Activated CD4-positive, alpha-beta memory T cell treated with anti-CD3 and anti-CD28 coated beads for 36 hours (primary cell): Measurements from ENCODE around the gene PTPN6. TPM values are rescaled to one million over a fixed set of nuclear protein-coding genes. Genes with fewer than 3 reads are reported as not detected.

Source experiments
- CTCF ChIA-PET: fragments of 350-600 bp; sonication (Branson Sonifier 250); formaldehyde crosslinking; loops from one replicate; lab custom pipeline; 2021; ENCODE audit warnings: antibody characterized with exemption, inconsistent platforms; lab: Charles Lee
- POLR2A ChIA-PET: fragments of 350-600 bp; sonication (Branson Sonifier 250); formaldehyde crosslinking; loops from one replicate; lab custom pipeline; 2021; ENCODE audit warnings: antibody characterized with exemption; lab: Charles Lee
- DNase-seq: peaks from one replicate; pipeline ENCODE4 v3.0.0-alpha.2; 2020
- H3K27ac Mint-ChIP-seq: one replicate; pipeline ENCODE4 v1.8.0; 2021; ENCODE audit warnings: mixed read lengths
- H3K27me3 Mint-ChIP-seq: one replicate; pipeline ENCODE4 v1.8.0; 2021; ENCODE audit warnings: mixed read lengths
- H3K36me3 Mint-ChIP-seq: one replicate; pipeline ENCODE4 v1.8.0; 2021; ENCODE audit warnings: mixed read lengths
- H3K4me1 Mint-ChIP-seq: one replicate; pipeline ENCODE4 v1.8.0; 2021; ENCODE audit warnings: low read depth, mixed read lengths
- H3K4me3 Mint-ChIP-seq: one replicate; pipeline ENCODE4 v1.8.0; 2021; ENCODE audit warnings: mild to moderate bottlenecking, mixed read lengths
- H3K9me3 Mint-ChIP-seq: one replicate; pipeline ENCODE4 v1.8.0; 2021; ENCODE audit warnings: mixed read lengths
- intact Hi-C: fragments of 100-400 bp; cut with micrococcal nuclease; formaldehyde crosslinking; loops from one replicate; pipeline ENCODE4 v1.15.1; 2023
- total RNA-seq, 2 experiments: library from RNA; stranded (reverse); gene quantifications; one replicate each; pipeline ENCODE4 v1.2.3, GENCODE V29; 2021

PTPN6 gene
- total RNA-seq, 2 experiments from 2014 or later = 321 to 324 TPM

DNA sequence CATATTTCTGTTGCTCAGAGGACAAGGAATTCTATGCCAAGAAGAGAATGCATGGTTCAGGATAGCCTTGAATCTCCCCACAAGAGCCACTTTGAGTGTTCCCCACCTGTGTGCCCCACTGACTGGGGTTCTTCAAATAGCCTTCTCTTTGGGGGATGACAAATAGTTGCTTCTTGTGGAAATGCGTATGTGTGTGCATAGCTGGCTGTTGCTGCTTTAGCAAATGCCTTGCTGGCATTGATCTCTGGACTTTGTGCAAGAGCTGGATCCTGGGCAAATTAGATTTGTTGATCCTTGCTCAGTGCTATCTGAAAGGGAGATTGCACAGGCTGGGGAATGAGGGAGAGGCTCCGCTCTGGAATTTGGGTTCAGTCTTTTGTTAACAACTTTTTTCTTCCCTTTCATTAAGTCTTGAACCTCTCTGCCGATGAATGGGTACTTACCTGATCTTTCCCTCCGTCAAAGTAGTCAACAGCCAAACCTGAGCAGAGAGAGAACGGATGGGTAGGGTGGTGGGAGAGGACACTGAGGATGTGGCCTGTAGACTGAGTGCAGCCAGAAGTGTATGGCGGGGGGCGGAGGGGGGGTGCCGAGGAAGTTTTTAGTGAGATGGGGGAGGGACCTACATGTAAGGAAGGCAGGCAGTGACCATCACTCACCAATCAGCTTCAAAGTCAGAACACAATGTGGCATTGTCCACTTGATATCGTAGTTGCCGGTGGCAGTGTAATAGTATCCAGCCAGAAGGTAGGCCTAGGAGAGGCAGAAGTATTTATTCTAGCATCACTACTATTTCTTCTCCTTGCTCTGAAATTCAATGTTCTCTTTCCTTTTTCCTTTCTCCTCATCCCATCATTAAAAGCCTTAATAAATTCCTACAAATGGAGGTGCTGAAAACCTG, 30.2 kb downstream of the PTPN6 start:
- CTCF ChIA-PET = no interaction called here
- Mint-ChIP-seq H3K9me3 (no peaks in the 10 kb centered on the region), H3K4me1 (no peaks in the 10 kb centered on the region), H3K36me3 (peaks cover 45% of the 10 kb centered on the region), H3K27ac (no peak overlapping the region), H3K4me3 (no peak overlapping the region), H3K27me3 (no peaks in the 10 kb centered on the region)
- POLR2A ChIA-PET = no interaction called here
- intact Hi-C loops = no loop called here
- DNase-seq = no peak

DNA sequence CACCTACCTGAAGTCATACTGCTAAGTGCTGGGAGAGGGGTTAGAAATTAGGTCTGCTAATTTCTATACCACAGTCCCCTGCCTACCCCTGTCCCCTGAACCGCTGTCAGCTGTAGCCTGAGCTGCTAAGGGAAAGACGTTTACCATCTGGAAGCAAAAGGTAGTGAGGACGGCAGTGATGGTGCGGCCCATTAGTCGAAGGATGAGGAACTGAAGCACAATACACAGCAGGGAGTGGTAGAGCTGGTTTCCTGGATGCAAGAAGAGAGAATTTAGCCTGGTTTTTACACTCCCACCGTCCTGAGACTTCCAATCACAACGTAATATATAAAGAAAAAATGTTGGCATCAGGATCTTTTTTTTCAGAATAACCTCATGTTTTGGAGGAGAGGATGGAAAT, 31.4 kb downstream of the PTPN6 start:
- H3K27ac Mint-ChIP-seq = no peak overlapping the region
- no peaks in the 10 kb centered on the region for H3K4me1 Mint-ChIP-seq
- no peak overlapping the region for H3K4me3 Mint-ChIP-seq
- peaks cover 40% of the 10 kb centered on the region for H3K36me3 Mint-ChIP-seq
- ChIA-PET POLR2A (no interaction called here), CTCF (interaction anchor here (1.1 to 1.3 kb wide), 2 partner anchors 127 to 130 kb away, joined by 3 to 4 read pairs; partner anchors contain the start of gene C1RL)
- H3K9me3 Mint-ChIP-seq = no peaks in the 10 kb centered on the region
- intact Hi-C loops = no loop called here
- DNase-seq = no peak
- H3K27me3 Mint-ChIP-seq = no peaks in the 10 kb centered on the region

DNA sequence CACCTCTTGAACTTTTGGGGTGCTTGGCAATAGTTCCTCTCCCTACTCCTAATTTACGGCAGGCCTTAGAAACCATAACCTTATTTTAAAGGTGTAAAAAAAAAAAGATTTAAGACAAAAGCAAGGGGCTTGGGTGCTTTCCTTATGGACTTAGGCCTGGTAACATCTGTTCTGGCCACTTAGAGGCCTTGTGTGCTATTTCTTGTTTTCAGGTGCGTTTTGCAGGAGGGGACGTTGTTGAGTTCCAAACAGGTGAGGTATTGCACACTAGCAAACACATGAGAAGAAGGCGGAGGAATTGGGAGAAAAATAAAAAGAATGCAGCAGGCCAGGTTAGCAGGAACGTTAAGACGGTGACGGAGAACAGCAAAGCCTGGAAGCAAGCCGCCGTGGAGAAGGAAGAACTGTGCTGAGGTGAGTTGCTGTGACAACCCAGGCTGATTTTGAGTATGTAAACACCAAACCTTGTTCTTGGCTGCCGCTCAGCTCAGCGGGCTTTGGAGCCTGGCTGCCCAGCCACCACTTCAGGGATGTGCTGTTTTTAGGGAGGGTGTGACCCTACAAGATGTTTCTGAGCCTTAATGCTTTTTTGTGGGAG, 36.9 kb downstream of the PTPN6 start:
- Mint-ChIP-seq H3K4me1 (no peaks in the 10 kb centered on the region), H3K36me3 (peaks cover 20% of the 10 kb centered on the region), H3K27me3 (no peaks in the 10 kb centered on the region), H3K4me3 (no peak overlapping the region), H3K9me3 (no peaks in the 10 kb centered on the region), H3K27ac (no peak overlapping the region)
- POLR2A ChIA-PET = no interaction called here
- CTCF ChIA-PET = no interaction called here
- DNase-seq = no peak
- intact Hi-C loops = no loop called here

DNA sequence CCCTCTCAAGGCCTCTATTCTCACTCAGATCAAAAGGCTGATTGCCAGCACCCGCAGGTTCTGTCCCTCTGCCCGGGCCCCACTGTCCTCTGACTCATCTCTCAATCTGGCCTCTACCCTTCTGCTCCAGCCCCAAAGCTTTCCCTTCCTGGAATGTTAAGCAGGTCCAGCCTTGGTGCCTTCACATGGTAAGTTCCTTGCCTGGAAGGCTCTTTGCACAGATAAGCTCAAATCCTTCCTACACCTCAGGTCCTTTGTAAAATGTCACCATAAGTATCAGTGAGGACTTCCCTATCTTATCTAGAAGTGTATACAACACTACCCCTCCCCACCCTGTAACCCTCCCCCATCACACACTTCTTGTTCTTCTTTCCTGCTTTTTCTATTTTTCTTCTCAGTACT, 44.9 kb downstream of the PTPN6 start:
- no peak overlapping the region for H3K4me3 Mint-ChIP-seq
- no peak overlapping the region for H3K27ac Mint-ChIP-seq
- DNase-seq = no peak
- ChIA-PET POLR2A (no interaction called here), CTCF (no interaction called here)
- H3K27me3 Mint-ChIP-seq = no peaks in the 10 kb centered on the region
- peaks cover 4% of the 10 kb centered on the region for H3K4me1 Mint-ChIP-seq
- intact Hi-C loops = no loop called here
- H3K36me3 Mint-ChIP-seq = peaks cover 30% of the 10 kb centered on the region
- no peaks in the 10 kb centered on the region for H3K9me3 Mint-ChIP-seq

DNA sequence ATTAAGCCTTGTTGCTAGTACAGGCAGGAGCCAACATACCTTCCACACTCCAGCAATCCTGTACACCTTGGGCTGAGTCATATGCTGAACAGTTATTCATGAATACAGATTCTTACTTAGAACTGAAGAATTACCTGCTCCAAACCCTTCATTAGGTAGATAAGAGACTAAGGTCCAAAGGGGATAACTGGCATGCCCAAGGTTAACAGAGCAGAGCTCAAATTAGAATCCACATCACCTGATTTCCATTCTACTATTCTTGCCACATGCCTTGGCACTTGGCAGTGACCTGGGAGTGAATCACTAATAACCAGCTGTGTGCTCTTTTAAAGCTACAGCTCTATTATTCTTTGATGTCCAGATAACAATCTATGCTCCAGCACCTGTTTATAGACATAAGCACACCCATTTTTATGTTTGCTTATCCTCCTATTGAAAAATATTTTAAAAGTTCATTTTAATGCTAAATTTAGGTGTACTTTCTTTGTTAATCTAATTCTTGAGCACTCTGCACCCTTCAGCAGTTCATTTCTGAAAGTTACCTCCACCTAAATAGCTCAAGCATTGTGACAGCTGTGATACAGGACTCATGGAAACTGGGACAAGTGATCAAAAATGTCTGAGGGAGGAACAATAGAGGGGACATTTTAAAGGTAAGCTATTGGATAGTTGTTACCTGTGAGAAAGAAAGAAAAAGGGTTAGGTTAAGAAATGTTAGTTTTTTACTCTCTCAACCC, 47.7 kb downstream of the PTPN6 start:
- no peaks in the 10 kb centered on the region for H3K27me3 Mint-ChIP-seq
- peaks cover 28% of the 10 kb centered on the region for H3K36me3 Mint-ChIP-seq
- H3K9me3 Mint-ChIP-seq = no peaks in the 10 kb centered on the region
- no peak overlapping the region for H3K27ac Mint-ChIP-seq
- intact Hi-C loops = no loop called here
- H3K4me1 Mint-ChIP-seq = peaks cover 4% of the 10 kb centered on the region
- ChIA-PET CTCF (interaction anchor here (0.6 to 1.1 kb wide), 3 partner anchors 92 to 188 kb away, joined by 3 to 4 read pairs (median 4); partner anchors contain the start of gene C1RL), POLR2A (interaction anchor here (0.5 kb wide), 1 partner anchor 119 kb away, joined by 4 read pairs; no protein-coding TSS in a partner anchor)
- no peak overlapping the region for H3K4me3 Mint-ChIP-seq
- DNase-seq = no peak

DNA sequence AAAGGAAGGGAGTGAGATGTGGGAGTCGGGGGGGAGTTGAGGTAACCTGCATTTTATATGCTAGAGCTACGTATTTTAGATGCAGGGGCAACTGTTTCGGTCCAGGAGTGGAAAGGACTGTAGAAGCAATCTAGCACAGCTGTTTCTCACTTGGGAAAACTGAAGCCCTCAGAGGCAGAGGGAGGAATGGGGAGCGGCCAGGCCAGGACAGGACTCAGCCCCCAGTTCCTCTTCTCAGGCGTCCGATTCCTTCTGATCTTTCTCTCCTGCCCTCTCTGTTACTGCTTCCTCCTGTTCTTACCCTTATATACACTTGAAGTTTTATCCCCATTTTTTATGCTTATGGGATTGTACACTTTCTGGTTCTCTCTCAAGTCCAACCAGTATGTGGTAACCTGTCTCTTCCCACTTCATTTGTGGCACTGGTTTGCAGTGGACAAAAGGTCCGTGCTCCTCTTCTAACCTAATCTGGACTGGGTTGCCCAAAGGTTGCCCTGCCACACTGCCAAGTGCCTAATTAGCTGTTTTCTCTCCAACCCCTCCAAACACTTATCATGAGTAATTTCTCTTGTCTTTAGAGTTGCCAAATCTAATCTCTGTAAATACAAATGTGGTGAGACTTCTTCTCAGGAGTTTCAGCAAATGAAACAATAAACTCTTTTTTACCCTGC, 50.9 kb downstream of the PTPN6 start:
- Mint-ChIP-seq H3K4me3 (no peak overlapping the region), H3K9me3 (no peaks in the 10 kb centered on the region), H3K4me1 (peaks cover 21% of the 10 kb centered on the region), H3K36me3 (peaks cover 20% of the 10 kb centered on the region), H3K27me3 (no peaks in the 10 kb centered on the region), H3K27ac (no peak overlapping the region)
- POLR2A ChIA-PET = no interaction called here
- intact Hi-C loops = no loop called here
- CTCF ChIA-PET = no interaction called here
- no peak for DNase-seq

DNA sequence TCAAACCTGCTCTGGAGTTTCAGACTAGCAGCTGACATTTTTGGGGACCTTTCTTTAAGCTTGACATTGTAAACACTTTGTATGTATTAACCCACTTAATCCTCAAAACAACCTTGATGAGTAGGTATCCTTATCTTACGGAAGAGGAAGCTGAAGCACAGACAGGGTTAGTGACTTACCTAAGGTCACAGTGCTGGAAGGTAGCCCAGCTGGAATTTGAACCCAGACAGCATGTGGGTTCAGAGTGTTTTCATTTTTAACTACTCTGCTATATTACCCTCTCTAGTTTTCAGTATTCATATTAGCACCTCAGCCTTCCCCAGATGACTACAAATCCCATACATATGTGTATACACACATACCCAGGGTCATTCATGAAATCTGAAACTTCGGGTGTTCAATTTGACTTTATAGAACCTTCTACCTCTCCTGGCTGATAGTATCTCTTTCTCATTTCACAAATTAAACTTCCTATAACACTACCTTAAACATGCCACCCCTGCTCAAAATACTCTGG, 53.2 kb downstream of the PTPN6 start:
- H3K27me3 Mint-ChIP-seq = no peaks in the 10 kb centered on the region
- peaks cover 24% of the 10 kb centered on the region for H3K4me1 Mint-ChIP-seq
- intact Hi-C loops = no loop called here
- DNase-seq = no peak
- no peak overlapping the region for H3K27ac Mint-ChIP-seq
- H3K36me3 Mint-ChIP-seq = peaks cover 12% of the 10 kb centered on the region
- ChIA-PET POLR2A (no interaction called here), CTCF (interaction anchor here (0.9 to 1.6 kb wide), 3 partner anchors 14 to 109 kb away, joined by 3 to 6 read pairs (median 4); partner anchors contain the start of gene LPCAT3)
- no peaks in the 10 kb centered on the region for H3K9me3 Mint-ChIP-seq
- H3K4me3 Mint-ChIP-seq = no peak overlapping the region

DNA sequence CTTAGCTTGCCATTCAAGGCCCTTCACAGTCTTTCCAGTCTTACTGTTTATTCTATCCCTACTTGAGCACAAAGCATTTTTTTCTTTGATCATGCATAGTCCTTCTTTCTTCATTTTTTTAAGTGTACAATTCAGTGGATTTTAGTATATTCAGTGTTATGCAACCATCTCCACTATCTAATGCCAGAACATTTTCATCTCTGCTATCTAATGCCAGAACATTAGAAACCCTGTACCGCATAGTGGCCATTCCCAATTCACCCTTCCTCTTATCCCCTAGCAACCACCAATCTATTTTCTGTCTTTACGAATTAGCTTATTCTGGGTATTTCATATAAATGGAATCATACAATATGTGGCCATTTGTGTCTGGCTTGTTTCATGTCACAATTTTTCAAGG, 53.7 kb downstream of the PTPN6 start:
- Mint-ChIP-seq H3K4me1 (peaks cover 26% of the 10 kb centered on the region), H3K4me3 (no peak overlapping the region), H3K27ac (no peak overlapping the region), H3K27me3 (no peaks in the 10 kb centered on the region), H3K9me3 (no peaks in the 10 kb centered on the region), H3K36me3 (peaks cover 13% of the 10 kb centered on the region)
- DNase-seq = no peak
- intact Hi-C loops = no loop called here
- POLR2A ChIA-PET = no interaction called here
- CTCF ChIA-PET = interaction anchor here (1.2 to 1.6 kb wide), 2 partner anchors 13 to 108 kb away, joined by 4 to 6 read pairs; partner anchors contain the start of gene LPCAT3

DNA sequence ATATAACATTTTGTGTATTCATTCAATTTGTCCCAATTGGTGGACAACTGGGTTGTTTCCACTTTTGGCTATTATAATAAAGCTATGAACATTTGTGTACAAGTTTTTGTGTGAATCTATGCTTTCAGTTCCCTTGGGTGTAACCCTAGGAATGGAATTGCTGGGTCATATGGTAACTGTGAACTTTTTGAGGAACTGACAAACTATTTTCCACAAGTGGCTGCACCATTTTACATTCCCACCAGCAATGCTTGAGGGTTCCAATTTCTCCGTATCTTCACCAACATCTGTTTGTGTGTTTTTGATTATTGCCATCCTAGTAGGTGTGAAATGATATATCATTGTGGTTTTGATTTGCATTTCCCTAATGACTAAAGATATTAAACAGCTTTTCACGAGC, 54.2 kb downstream of the PTPN6 start:
- ChIA-PET POLR2A (no interaction called here), CTCF (interaction anchor here (1.2 kb wide), 1 partner anchor 13 kb away, joined by 4 read pairs; the partner anchor contains the start of gene LPCAT3)
- no peaks in the 10 kb centered on the region for H3K27me3 Mint-ChIP-seq
- H3K4me1 Mint-ChIP-seq = peaks cover 26% of the 10 kb centered on the region
- intact Hi-C loops = no loop called here
- DNase-seq = no peak
- no peak overlapping the region for H3K4me3 Mint-ChIP-seq
- H3K36me3 Mint-ChIP-seq = peaks cover 15% of the 10 kb centered on the region
- no peak overlapping the region for H3K27ac Mint-ChIP-seq
- H3K9me3 Mint-ChIP-seq = no peaks in the 10 kb centered on the region

DNA sequence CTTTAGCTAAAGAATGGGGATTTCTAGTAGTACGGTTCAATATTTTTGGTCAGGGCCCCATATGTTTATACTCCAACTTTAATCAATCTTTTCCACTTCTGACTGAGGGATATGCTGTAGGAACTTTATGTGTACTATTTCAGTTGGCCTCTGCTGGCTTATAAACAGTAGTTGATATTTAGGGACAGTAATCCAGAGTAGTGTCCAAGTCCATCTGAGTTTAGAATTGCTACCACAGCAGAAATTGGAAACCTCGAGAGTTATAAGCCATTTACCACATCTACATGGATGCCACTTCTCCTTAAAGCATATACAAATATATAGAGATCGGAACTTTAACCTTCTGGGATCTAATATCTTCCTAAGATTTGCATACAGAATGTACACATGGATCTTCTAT, 55.5 kb downstream of the PTPN6 start:
- Mint-ChIP-seq H3K36me3 (peaks cover 12% of the 10 kb centered on the region), H3K9me3 (no peaks in the 10 kb centered on the region), H3K27ac (no peak overlapping the region), H3K4me1 (peaks cover 26% of the 10 kb centered on the region), H3K27me3 (no peaks in the 10 kb centered on the region), H3K4me3 (no peak overlapping the region)
- CTCF ChIA-PET = interaction anchor here (1.3 kb wide), 1 partner anchor 10 kb away, joined by 4 read pairs; no protein-coding TSS in a partner anchor
- DNase-seq = no peak
- intact Hi-C loops = no loop called here
- POLR2A ChIA-PET = no interaction called here

DNA sequence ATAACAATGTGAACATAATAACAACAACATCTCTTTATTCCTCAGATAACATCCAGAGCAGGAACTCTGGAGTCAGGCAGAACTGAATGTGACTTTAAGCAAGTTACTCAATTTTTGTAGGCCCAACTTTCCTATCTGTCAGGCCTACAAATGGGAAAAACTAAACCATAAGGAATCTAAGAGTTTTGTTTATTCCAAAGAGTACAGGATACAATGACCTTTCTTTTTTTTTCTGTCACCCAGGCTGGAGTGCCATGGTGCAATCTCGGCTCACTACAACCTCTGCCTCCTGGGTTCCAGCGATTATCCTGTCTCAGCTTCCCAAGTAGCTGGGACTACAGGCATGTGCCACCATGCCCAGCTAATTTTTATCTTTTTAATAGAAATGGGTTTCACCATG, 57.7 kb downstream of the PTPN6 start:
- ChIA-PET CTCF (interaction anchor here (0.7 to 1.8 kb wide), 3 partner anchors 9 to 84 kb away, joined by 3 to 8 read pairs (median 3); partner anchors contain the start of gene LPCAT3), POLR2A (no interaction called here)
- intact Hi-C loops = no loop called here
- Mint-ChIP-seq H3K36me3 (peaks cover 16% of the 10 kb centered on the region), H3K9me3 (no peaks in the 10 kb centered on the region), H3K4me3 (no peak overlapping the region), H3K27ac (no peak overlapping the region), H3K4me1 (peaks cover 28% of the 10 kb centered on the region), H3K27me3 (no peaks in the 10 kb centered on the region)
- DNase-seq = no peak
